ENCODE measurements around the gene CDC6.

DNA sequence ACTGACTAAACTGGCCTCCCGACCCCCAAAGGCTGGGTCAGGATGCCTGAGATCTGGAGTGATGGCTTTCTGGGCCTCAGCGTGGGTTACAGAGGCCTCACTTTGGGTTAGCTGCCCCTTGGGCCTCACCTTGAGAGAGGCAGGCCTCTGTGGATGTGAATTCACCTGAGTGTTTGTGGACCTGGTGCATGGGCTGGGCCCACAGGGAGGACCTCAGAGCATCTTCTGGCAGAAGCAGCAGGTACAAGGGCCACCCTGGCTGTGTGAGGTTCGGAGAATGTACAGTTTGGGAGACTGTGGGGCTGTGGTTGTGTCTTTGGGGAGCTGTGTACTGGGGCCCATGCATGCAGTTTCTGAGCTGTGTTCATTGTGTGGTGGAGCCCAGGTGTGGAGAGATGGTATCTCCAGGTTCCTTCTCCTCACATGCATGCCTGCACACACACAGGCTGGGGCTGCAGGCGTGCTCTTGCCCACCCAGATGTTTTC, 39.6 kb downstream of the CDC6 start:
- TF ChIP-seq EZH2 (IDR thresholded peaks at IDR 0.05; ENCODE audit: low read depth, low read length, severe bottlenecking), result no peak
- TF ChIP-seq RAD21 (IDR thresholded peaks at IDR 0.05 in 1 of 2, conservative IDR thresholded peaks at IDR 0.05 in 1 of 2; ENCODE audit: low read depth in 2 of 2, low read length in 2 of 2), result no peak
- no peak for TF ChIP-seq ASH2L (IDR thresholded peaks at IDR 0.05; ENCODE audit: low read length)
